NCI-H2196 (cell line): Measurements from ENCODE around the gene NSUN2.
"Not testable (repeated sequence)": the region's sequence is repeated elsewhere in the genome, so short reads cannot be mapped to it uniquely, and the experiment has no call there.

Experiments used
- DNase-seq: peaks from one replicate; lab custom pipeline; 2025; ENCODE audit not compliant: unreplicated experiment; lab: John Stamatoyannopoulos, UW

Gene NSUN2

DNA sequence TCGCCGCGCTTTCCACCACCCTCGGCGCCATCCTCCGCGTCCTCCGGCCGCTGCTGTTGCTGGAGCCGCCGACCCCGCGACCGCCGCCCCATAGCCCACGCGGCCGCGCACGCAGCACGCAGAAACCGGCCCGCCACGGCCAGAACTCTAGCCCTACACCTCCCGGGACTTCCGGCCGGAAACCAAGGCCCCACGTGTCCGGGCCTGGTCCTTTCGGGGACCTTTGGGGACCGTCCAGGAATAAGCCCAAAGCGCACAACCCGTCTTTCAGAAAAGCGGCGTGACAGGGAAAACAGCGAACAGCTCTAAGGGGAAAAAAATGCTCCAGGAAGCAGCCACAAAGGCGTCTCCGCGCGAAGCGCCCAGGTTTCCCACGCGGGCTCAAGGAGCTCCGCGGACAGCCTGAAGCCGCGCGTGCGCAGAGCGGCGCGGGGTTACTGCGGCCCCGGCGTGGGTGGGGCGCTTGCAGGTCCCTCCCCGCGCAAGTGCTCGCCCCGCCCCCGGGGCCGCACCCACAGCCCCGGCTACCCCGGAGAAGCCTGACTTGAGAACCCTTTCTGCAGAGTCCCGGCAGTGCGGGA is at the start of gene NSUN2, which contains the start of gene SRD5A1:
Gene NSUN2, minus strand, starts transcription at position 157 of the 581 bp plus-strand sequence. Its CDS starts 65 bp downstream, at position 92.
Gene SRD5A1, plus strand, starts transcription at position 553 of the 581 bp plus-strand sequence. CDS start 137 bp downstream, outside the sequence.
- DNase-seq = peak; percentile 96

DNA sequence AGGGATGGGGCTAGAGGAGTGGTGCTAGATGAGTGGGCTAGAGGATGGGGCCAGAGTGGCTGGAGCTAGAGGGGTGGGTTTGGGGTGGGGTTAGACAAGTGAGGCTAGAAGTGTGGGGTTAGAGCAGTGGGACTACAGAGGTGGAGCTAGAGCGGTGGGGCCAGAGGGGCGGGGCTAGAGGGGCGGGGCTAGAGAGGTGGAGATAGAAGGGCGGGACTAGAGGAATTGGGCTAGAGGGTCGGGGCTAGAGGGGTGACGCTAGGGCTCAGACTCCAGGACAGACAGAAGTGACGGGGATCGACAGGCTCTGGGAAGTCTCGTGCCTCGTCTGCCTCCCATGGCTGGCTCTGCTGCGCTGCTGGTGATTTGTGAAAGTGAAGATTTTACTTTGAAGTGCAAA is 49.4 kb upstream of the NSUN2 start:
- DNase-seq = no peak

DNA sequence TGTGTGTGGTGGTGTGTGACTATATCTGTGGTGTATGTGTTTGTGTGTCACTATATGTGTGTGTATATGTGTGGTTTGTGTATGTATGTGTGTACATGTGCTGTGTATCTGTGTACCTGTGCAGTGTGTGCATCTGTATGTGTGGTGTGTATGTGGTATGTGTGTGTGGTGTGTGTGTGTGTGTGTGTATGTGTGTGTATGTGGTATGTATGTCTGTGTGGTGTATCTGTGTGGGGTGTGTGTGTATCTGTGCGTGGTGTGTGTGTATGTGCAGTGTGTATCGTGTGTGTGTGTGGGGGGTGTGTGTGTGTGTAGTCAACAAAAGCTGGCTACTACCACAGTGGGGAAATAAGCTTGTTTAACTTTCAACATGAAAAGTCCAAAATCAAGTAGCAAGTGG is 48.8 kb upstream of the NSUN2 start:
- DNase-seq = no peak

DNA sequence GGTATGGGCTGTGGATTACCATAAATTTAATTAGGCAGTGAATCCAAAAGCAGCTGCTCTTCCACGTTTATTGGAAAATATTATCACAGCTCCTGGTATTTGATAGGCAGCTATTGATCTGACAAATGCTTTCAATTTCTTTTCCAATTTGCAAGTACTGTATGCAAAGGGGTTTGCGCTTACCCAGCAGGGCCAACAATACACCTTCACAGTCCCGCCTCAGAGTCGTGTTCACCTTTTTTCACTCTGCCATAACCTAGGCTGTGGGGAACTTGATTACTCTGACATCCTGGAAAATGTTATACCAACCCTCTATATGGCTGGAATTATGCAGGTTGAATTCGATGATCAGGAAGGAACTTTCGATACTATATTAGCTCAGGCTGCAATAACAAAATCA is 48.1 kb upstream of the NSUN2 start:
- DNase-seq = no peak

DNA sequence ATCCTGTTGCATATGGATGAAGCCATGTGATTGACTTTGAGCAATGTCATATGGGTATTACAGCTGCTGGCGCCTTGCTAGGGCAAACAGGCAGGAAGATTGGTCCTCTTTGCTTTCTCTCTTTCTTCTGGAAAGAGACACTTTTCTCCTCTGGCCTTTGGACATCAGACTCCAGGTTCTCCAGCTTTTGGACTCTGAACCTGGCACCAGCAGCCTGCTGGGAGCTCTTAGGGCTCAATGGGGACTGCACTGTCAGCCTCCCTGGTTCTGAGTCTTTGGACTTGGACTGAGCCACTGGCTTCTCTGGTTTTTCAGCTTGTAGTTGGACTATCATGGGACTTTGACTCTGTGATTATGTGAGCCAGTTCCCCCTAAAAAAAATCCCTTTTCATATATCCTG is 45.5 kb upstream of the NSUN2 start:
- no peak for DNase-seq

DNA sequence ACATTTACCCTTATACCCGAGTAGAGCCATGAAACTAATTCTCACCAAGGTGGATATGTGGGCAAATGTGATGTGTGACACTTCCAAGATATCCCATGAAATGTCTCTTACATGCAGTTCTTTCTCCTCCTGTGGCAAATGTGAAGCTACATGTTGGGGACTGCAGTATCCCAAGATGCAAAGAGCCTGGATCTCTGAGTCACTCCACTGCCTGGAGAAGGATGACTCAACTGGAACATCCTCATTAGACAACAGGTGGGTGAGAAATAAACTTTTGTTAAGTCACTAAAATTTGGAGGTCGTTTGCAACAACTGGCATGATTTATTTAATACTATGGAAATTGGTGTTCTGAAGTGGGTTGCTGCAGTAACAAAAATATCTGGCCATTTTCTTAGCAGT is 43.9 kb upstream of the NSUN2 start:
- DNase-seq = no peak

DNA sequence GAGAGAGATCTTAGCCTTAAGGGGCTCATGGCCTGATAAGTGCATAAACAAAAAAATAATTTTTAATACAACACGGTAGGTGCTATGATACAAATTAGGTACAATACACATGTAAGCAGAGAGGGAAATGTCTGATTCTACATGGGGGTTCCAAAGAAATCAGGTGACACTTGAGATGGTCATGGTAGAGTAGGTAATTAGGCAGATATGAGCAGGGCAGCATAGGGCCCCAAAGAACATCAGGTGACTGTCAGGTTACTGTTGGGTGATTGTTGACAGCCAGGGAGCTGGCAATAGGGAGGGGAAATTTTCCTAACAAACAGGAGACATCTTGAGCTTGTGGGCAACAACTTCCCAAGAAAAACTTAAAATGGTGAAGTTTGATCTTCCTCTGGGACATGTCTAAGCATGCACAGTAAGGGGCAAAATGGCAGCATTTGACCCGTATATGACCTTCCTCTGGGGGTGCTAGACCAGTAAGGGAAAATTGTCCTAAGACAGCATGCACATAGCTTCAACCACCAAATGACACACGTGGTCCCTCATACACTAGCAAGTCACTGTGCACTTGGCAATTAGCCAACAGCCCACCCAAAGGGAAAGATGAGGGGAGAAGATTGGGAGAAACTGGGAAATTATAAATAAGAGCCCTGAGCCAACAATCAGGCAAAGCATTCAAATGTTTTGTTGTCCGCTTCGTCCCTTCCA is 43.1 kb upstream of the NSUN2 start:
- no peak for DNase-seq

DNA sequence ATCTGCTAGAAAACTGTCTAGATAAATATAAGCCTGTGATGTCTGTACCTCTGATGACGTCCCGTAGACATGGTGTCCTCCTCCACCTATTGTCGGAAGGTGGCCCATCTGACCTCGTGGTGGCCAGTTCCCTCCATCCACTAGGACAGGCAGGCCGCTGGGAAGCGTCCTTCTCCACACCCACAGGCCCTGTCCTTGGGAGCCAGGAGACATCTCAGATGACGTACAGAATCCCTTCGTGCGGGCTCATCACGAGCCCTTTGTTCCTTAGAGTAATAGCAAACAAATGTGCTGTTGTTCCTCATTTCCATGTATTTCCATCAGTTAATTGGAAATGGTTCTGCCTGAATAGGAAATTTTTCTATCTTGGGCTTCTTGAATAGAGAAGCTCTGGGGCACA is 42.0 kb upstream of the NSUN2 start:
- no peak for DNase-seq

DNA sequence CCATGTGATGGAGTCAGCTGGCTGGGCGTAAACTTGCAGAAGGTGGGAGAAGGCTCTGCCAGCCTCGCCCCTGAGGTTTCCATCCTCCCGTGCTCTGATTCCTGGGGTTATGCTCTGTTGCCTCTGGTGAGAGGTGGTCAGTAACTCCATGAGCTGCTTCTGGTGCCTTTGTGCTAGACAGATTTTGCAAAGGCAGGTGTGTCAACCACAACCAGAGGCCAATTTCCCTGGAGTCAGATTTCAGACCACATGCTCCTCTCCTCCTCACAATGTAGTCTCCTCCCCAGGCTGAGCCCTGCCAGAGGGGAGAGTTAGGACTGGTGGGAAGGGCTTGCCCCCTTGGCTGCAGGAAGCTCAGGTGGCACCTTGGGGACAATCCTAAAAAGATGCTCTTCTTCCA is 41.6 kb upstream of the NSUN2 start:
- DNase-seq = peak; percentile 39

DNA sequence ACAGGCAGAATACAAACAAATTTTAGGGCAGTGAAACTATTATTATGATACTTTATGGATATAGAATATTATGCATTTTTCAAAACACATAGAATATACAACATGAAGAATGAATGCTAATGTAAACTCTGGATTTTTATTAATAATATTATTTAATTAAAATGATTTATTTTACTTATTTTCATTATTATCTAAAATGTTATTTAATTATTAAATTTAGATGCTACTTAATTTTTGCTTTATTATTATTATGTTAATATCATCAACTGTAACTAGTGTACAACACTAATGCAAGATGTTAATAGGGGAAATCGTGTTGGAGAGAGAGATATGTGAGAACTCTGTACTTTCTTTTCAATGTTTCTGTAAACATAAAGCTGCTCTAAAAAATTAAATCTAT is 41.1 kb upstream of the NSUN2 start:
- DNase-seq = no peak

DNA sequence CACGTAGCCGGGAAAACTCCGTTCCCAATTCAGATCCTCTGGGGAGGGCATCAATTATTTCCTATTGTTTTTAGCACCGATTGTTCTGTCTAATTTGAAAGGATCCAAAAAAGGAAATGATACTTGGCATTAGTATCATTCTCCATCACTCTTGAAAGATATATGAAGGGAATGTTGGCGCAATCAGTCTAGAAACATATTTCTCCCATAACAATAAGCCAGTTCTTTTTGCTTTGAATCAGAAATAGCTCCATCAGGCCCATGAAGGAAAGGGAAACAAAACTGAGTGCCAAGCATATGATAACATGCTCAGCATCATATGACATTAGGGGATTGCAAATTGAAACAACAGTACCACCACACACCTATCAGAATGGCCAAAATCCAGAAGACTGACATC is 40.2 kb upstream of the NSUN2 start:
- no peak for DNase-seq

DNA sequence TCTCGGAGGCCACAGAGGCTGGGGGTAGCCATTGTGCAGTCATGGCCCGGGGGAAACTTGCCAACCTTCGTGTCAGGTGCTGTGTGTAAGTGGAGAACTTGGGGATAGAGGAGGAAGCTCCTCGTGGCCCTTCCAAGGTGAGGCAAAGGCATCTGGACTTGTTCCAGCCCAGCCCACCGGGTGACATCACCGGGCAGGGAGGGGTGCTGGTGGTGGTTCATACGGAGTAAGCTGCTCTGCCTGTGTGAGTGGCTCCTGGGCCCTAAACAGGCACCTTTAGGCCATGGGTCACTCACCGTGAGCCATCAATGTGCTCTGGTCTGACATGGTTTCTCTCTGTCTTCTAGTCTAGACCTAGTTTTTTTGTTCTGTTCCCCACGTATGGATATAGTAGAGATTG is 35.9 kb upstream of the NSUN2 start:
- DNase-seq = not testable (repeated sequence)

DNA sequence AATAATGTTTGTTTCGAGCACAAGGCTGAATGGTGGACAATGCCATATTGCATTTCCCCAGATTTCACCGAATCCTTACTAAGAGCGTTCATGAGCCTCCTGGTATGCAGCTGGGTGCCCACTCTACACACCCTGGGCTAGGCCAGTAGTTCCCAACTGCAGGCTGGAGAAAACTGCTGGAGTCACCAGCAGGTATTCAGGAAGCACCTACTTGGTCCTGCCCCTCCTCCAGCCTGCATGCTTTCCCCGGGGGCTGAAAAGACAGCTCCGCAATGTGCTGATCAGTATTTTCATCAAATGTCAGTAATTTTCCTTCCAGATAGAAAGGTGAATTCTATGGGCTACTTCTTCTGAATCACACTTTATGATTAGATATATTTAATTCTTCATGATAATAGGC is 34.8 kb upstream of the NSUN2 start:
- no peak for DNase-seq

DNA sequence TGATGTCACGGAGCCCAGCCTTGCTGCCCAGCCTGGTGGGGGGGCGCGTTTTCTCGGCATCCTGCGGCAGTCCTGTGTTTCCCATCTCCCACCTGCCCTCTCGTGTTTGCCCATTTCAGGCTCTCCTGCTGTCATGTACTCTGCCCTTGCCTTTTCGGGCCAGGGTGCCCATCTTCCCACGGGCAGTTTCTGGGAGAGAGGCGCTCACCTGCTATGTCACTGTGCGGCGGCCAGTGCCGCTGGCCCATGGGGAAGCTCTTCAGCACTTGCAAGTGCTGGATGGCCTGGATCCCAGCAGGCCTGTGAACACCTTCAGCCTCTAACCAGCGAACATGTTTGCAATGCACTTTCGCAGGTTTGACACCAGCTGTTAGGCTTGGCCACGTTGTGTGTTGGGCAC is 33.9 kb upstream of the NSUN2 start:
- DNase-seq = no peak

DNA sequence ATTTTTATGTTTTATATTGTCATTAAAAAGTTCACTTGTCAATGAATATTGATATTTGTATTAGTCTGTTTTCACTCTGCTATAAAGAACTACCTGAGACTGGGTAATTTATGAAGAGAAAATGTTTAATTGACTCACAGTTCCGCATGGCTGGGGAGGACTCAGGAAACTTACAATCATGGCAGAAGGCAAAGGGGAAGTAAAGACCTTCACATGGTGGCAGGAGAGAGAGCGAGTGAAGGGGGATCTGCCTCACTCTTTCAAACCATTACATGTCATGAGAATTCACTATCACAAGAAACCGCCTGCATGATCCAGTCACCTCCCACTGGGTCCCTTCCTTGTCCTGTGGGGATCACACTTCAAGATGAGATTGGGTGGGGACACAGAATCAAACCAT is 27.8 kb upstream of the NSUN2 start:
- no peak for DNase-seq

DNA sequence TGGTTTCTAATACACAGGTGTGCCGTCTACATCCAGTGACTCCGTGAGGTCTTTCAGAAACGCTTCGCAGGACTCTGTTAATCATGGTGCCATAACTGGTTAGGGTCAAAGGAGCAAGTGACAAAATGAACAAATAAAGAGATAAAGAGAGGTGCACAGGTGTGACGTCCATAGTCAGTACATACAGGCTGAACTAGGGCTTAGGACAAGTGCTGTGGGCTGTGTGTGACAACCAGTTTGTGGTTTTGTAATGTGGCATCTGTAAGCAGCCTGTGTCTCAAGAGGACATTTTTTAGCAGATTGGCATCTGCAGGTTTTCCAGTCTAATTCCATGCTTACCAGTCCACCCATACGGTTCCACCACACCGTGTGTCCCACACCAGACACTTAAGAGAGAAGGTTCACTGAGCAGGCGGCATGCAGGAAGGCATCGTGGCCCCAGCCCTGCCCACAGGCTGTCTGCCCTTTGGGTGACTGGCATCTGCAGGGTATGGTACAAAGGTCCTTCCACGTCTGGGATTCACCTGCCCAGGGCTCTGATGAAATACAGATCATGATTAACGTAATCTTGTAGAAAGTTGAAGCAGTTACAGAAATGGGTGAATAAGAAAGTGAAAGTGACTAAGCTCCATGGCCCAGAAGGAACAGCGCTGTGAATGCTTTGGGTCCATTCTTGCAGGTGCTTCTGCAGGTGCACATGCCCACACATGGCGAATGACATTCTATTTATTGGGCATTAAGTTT is 27.3 kb upstream of the NSUN2 start:
- no peak for DNase-seq

DNA sequence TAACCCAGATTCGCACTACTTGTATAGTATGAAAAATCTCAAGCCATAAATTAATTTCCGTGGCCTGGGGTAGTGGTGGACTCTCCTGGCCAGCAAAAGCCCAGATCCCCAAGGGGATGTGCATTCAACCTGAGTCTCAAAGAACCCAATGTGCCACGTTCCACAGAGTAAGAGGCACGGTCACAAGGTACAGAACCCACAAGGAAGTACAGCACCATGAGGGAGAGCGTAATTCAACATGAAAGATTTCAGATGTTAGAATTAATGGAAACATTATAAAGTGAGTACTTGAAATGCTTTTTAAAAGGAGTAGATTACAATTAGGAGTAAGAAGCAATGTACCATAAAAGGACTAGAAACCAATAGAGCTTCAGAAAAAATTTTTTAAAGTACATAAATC is 23.8 kb upstream of the NSUN2 start:
- no peak for DNase-seq

DNA sequence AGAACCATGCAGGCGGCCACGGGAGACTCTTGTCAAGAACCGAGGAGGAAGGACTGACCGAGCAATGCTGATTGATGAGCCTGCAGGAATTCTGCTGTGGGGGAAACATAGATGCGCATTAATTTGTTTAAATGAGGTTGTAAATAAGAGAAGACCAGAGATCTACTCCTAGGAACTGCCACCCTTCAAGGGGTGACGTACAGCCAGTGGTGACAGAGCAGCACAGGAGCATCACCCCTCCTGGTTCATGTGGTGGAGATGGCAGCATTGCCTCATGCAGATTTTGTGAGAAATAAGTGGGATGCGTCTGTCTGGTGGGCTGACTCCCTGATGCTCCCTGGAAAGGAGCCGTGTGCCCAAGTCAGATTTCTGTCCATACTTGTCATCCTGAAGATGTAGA is 22.6 kb upstream of the NSUN2 start:
- DNase-seq = no peak

DNA sequence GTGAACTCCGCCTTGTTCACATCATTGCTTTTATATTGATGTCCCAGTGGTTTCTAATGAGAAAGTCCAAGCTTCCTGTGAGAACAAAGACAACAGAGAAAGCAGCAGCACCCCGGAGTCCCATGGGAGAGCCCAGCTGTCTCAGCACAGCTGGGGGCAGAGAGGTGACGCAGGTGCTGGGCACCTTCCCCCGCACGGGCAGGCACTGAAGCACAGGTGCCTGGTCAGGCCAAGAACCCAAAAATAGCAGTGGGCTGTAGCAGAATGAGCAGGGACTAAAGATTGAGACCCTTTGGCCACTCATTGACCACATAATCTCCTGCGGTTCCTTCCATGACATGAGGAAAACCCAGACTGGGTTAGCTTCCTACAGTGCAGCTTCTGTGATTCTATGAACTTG is 19.2 kb upstream of the NSUN2 start:
- peak; percentile 48 for DNase-seq

DNA sequence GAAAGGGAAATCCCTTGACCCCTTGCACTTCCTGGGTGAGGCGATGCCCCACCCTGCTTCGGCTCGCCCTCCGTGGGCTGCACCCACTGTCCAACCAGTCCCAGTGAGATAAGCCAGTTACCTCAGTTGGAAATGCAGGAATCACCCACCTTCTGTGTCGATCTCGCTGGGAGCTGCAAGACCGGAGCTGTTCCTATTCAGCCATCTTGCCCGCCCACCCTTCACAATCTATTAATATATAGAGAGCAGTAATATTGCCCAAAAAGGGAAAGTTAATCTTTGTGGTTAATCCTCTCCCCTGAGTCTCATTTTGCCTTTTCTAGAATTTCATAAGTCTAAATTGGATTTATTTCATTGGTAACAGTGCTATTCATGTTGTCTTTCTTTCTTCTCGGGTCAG is 16.8 kb upstream of the NSUN2 start:
- no peak for DNase-seq

DNA sequence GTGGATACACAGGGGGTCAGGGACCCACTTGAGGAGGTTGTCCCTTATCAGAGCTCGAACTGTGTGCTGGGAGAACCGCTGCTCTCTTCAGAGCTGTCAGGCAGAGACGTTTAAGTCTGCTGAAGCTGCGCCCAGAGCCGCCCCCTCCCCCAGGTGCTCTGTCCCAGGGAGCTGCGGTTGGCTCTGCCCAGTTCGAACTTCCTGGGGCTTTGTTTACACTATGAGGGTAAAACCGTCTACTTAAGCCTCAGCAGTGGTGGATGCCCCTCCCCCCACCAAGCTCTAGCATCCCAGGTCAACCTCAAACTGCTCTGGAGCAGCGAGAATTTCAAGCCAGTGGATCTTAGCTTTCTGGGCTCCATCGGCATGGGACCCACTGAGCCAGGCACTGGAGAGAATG is 16.3 kb upstream of the NSUN2 start:
- no peak for DNase-seq
